Measurements from ENCODE around the gene PTPRA. TPM values are rescaled to one million over a fixed set of nuclear protein-coding genes. Genes with fewer than 3 reads are reported as not detected.
"Not testable (repeated sequence)": the region's sequence is repeated elsewhere in the genome, so short reads cannot be mapped to it uniquely, and the experiment has no call there.

Gene PTPRA
- polyA plus RNA-seq, 3 donors from 2014 or later, result 39.5 to 63.5 (median 60.0) TPM

DNA sequence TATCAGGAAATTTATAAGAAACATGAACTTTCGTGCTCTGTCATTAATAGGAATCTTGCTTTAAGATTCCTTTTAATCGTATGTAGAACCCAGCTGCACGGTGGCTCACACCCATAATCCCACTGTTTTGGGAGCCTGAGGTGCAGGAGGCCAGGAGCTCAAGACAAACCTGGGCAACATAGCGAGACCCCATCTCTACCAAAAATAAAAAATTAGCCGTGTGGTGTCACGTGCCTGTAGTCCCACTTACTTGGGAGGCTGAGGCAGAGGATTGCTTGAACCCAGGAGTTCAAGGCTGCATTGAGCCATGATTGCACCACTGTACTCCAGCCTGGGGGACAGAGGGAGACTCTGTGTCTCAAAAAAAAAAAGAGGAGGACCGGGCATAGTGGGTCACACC, 7.4 kb downstream of the PTPRA start:
- peak overlapping the region in 2 of 6 donors; percentile 38 to 68 for H3K27ac Mint-ChIP-seq

DNA sequence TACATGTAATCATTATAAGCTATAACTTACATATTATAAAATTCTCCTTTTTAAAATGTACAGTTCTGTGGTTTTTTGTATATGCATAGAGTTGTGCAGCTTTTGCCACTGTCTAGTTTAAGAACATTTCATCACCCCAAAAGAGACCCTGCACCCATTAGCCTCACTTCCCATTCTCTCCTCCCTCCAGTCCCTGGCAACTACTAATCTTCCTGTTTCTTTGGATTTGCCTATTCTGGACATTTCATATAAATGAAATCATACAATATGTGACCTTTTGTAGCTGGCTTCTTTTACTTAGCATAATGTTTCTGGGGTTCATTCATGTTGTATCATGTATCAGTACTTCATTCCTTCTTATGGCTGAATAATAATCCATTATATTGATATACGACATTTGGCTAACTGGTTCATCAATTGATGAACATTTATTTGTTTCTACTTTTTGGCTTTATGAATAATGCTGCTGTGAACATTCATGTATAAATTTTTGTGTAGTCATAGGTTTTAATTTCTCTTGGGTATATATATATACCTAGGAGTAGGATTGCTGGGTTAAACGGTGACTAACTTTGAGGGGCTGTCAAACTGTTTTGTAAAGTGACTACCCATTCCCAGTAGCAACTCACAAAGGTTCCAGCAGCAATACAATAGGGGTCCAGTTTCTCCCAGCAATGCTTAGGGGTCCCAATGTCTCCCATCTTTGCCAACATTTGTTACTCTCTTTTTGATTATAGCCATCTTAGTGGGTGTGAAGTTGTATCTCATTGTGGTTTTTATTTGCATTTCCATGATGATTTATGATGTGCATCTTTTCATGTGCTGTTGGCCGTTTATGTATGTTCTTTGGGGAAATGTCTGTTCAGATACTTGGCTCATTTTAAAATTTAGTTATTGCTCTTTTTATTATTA, 10.7 kb downstream of the PTPRA start:
- H3K4me1 Mint-ChIP-seq, result peaks cover 64 to 80% of the 10 kb centered on the region in 2 donors
- peak overlapping the region in 3 of 5 donors; percentile 0 to 44 (median 30) for H3K4me3 Mint-ChIP-seq
- peak overlapping the region in 3 of 6 donors; percentile 43 to 62 (median 56) for H3K27ac Mint-ChIP-seq
- DNase-seq, result no peak
- peaks cover 0 to 2% (median 0%) of the 10 kb centered on the region in 3 donors for H3K27me3 Mint-ChIP-seq (ENCODE audit: low read depth in 3 of 3)
- no peaks in the 10 kb centered on the region for H3K36me3 Mint-ChIP-seq
- H3K9me3 Mint-ChIP-seq, result no peaks in the 10 kb centered on the region

More for the DNA sequence above, 7.4 kb downstream of the PTPRA start:
- Mint-ChIP-seq H3K4me1 (peaks cover 64 to 76% of the 10 kb centered on the region in 2 donors), H3K9me3 (no peaks in the 10 kb centered on the region), H3K4me3 (no peak overlapping the region), H3K36me3 (no peaks in the 10 kb centered on the region), H3K27me3 (ENCODE audit: low read depth in 3 of 3) (peaks cover 0 to 3% (median 0%) of the 10 kb centered on the region in 3 donors)
- DNase-seq, result no peak

DNA sequence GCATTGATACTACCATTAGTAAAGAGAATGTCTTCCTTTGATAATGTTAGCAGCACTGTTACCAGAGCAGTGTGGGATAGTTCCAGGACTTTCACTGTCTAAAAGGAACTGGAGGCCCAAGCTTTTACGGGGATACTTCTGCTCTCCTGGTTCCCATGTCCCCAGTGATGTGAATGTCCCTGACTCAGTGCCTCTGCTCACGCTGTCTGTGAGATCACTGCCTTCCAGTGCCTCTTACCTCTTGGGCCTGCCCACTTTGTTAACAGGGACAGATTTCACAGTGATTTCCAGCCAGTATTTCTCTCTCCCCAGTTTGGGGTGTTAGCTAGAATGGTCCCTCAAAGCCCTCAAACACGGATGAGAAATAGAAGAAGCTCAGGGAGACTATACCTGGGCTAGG, 14.4 kb downstream of the PTPRA start:
- peak overlapping the region in 1 of 6 donors; percentile 1 for H3K27ac Mint-ChIP-seq
- no peak for DNase-seq
- no peaks in the 10 kb centered on the region for H3K36me3 Mint-ChIP-seq
- H3K4me1 Mint-ChIP-seq, result peaks cover 77 to 91% of the 10 kb centered on the region in 2 donors
- H3K27me3 Mint-ChIP-seq (ENCODE audit: low read depth in 3 of 3), result peaks cover 0 to 2% (median 0%) of the 10 kb centered on the region in 3 donors
- H3K9me3 Mint-ChIP-seq, result no peaks in the 10 kb centered on the region
- H3K4me3 Mint-ChIP-seq, result no peak overlapping the region

DNA sequence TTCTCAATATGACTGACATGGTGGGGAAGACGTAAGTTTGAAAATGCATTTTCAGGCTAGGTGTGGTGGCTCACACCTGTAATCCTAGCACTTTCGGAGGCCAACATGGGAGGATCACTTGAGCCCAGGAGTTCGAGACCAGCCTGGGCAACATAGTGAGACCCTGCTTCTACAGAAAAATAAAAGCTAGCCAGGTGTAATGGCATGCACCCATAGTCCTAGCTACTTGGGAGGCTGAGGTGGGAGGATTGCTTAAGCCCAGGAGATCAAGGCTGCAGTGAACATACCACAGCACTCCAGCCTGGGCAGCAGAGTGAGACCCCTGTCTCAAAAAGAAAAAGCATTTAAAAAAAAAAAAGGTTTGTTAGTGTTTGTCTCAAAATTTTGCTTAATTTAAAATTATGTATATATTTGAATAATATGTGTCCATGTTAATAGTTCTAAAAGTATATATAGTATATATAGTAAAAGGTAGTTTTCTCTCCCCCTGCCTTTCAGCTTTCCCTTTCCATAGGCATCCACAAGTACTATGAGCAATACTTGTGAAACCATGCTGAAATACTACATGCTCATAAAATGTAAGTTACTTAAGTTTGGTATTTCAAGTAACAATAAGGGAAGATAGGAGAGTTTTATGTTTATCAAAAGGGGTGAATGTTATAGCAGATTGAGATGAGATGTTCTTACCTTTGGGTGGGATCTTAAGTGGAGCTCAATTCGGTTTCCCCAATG, 15.1 kb downstream of the PTPRA start:
- Mint-ChIP-seq H3K4me3 (no peak overlapping the region), H3K9me3 (no peaks in the 10 kb centered on the region), H3K4me1 (peaks cover 79 to 96% of the 10 kb centered on the region in 2 donors), H3K27ac (peak overlapping the region in 4 of 6 donors; percentile 6 to 58 (median 16)), H3K27me3 (ENCODE audit: low read depth in 3 of 3) (peaks cover 0 to 2% (median 0%) of the 10 kb centered on the region in 3 donors), H3K36me3 (no peaks in the 10 kb centered on the region)
- no peak for DNase-seq

DNA sequence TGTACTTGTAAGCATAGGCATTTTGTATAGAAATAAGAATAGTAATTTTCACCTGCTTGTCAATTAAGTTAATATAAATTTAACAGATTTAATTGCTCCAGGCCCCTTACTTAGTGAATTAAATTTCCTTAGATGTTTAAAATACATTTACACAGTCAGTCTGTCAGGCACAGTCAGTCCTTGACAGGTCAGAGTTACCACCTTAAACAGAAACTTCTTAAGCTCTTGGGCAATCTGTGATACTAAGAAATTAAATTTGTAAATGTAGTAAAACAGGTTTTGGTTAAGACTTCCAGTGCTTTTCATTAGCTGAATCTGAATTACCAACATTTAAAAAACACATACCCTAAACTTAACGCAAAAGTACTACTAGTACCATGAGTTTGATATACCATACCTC, 15.9 kb downstream of the PTPRA start:
- DNase-seq, result no peak
- Mint-ChIP-seq H3K9me3 (no peaks in the 10 kb centered on the region), H3K4me3 (no peak overlapping the region), H3K36me3 (no peaks in the 10 kb centered on the region), H3K4me1 (peaks cover 76 to 96% of the 10 kb centered on the region in 2 donors), H3K27ac (peak overlapping the region in 1 of 6 donors; percentile 42), H3K27me3 (ENCODE audit: low read depth in 3 of 3) (peaks cover 0 to 2% (median 0%) of the 10 kb centered on the region in 3 donors)

DNA sequence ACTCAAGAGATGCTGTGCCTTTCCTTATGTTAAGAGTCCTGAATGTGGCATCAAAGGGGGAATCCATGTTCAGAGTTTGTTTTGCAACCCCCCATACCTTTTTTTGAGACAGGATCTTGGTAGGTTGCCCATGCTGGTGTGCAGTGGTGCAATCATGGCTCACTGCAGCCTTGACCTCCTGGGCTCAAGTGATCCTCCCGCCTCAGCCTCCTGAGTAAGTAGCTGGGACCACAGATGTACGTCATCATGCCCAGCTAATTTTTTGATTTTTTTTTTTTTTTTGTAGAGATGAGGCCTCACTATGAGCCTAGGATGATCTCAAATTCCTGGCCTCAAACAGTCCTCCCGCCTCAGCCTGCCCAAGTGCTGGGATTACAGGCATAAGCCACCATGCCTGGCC, 16.5 kb downstream of the PTPRA start:
- Mint-ChIP-seq H3K4me1 (peaks cover 72 to 93% of the 10 kb centered on the region in 2 donors), H3K27me3 (ENCODE audit: low read depth in 3 of 3) (peaks cover 0 to 2% (median 0%) of the 10 kb centered on the region in 3 donors), H3K9me3 (no peaks in the 10 kb centered on the region), H3K36me3 (no peaks in the 10 kb centered on the region), H3K27ac (peak overlapping the region in 3 of 6 donors; percentile 42 to 69 (median 51)), H3K4me3 (no peak overlapping the region)
- DNase-seq, result no peak

DNA sequence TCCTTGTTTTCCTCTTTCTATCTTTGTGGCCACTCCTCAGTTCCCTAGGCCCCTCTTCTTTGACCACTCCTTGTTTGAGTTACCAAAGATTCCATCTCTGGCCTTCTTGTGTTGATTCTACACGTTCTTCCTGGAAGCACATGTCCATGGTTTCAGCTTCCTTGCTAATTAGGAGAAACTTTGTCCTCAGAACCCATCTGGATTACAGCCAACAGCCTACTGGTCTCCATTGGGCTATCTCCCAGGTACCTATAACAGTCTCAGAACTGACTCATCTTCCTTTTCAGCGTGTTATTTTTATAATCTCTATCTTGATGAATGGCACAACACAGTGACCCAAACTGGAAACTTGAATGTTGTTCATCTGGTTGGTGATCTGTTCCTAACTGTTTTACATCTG, 17.5 kb downstream of the PTPRA start:
- H3K27ac Mint-ChIP-seq, result peak overlapping the region; percentile 3 to 75 (median 51)
- peaks cover 65 to 83% of the 10 kb centered on the region in 2 donors for H3K4me1 Mint-ChIP-seq
- no peaks in the 10 kb centered on the region for H3K9me3 Mint-ChIP-seq
- peak overlapping the region in 1 of 5 donors; percentile 2 for H3K4me3 Mint-ChIP-seq
- H3K27me3 Mint-ChIP-seq (ENCODE audit: low read depth in 3 of 3), result peaks cover 0 to 2% (median 0%) of the 10 kb centered on the region in 3 donors
- H3K36me3 Mint-ChIP-seq, result no peaks in the 10 kb centered on the region
- DNase-seq, result no peak

DNA sequence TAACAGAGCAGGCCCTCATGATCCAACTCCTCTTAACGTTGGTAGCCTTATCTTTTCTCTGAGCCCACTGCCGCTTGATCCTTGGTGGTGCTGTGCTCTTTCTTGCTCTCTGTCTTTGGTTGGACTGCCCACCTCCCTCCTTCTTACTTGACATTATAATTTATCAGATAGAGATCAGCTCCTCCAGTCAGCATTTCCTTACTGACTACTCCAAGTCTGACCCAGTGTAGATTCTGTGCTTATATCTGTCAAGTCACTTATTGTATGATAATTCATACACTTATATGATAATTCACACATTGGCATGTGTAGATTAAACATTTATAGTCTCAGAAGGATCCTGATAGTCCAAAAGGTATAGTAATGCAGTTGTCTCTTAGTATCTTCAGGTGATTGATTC, 18.1 kb downstream of the PTPRA start:
- peaks cover 64 to 80% of the 10 kb centered on the region in 2 donors for H3K4me1 Mint-ChIP-seq

DNA sequence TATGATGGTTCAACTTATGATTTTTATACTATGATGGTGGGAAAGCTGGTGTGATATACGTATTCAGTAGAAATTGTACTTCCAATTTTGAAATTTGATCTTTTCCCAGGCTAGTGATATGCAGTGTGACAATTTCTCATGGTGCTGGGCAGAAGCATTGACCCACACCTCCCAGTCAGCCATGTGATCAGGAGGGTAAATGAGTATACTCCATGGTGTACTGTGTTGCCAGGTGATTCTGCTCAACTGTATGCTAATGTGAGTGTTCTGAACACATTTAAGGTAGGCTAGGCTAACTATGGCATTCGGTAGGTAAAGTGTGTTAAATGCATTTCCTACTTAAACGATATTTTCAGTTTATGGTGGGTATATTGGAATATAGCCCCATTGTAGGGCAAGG, 19.1 kb downstream of the PTPRA start:
- Mint-ChIP-seq H3K27ac (peak overlapping the region in 3 of 6 donors; percentile 2 to 12 (median 6)), H3K36me3 (peaks cover 0 to 5% (median 0%) of the 10 kb centered on the region in 3 donors), H3K9me3 (no peaks in the 10 kb centered on the region), H3K27me3 (ENCODE audit: low read depth in 3 of 3) (peaks cover 0 to 2% (median 0%) of the 10 kb centered on the region in 3 donors), H3K4me3 (peak overlapping the region in 1 of 5 donors; percentile 17), H3K4me1 (peaks cover 68 to 83% of the 10 kb centered on the region in 2 donors)
- DNase-seq, result no peak

More for the DNA sequence above, 18.1 kb downstream of the PTPRA start:
- Mint-ChIP-seq H3K36me3 (peaks cover 0 to 1% (median 0%) of the 10 kb centered on the region in 3 donors), H3K4me3 (peak overlapping the region in 1 of 5 donors; percentile 18), H3K27ac (peak overlapping the region in 4 of 6 donors; percentile 42 to 65 (median 52)), H3K9me3 (no peaks in the 10 kb centered on the region), H3K27me3 (ENCODE audit: low read depth in 3 of 3) (peaks cover 0 to 2% (median 0%) of the 10 kb centered on the region in 3 donors)
- no peak for DNase-seq

DNA sequence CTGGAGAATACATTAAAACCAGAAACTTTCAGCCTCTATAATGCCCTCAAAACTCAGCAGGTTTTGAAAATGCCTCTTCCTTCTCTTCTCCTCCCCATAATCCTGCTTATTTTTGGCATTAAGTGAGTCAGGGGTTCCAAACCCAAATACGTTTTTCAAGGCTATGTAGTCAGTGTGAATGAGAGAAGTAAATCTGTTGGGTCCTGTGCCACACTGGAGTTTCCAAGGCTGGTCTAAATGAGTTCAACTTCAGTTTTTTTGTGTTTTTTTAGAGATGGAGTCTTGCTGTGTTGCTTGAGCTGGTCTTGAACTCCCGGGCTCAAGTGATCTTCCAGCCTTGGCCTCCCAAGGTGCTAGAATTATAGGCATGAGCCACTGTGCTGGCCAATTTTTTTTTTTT, 20.9 kb downstream of the PTPRA start:
- H3K4me1 Mint-ChIP-seq, result peaks cover 63 to 77% of the 10 kb centered on the region in 2 donors
- H3K27ac Mint-ChIP-seq, result peak overlapping the region in 3 of 6 donors; percentile 49 to 71 (median 52)
- peaks cover 0 to 2% (median 0%) of the 10 kb centered on the region in 3 donors for H3K27me3 Mint-ChIP-seq (ENCODE audit: low read depth in 3 of 3)
- DNase-seq, result no peak
- no peaks in the 10 kb centered on the region for H3K9me3 Mint-ChIP-seq
- H3K36me3 Mint-ChIP-seq, result peaks cover 0 to 5% (median 0%) of the 10 kb centered on the region in 3 donors
- H3K4me3 Mint-ChIP-seq, result no peak overlapping the region

DNA sequence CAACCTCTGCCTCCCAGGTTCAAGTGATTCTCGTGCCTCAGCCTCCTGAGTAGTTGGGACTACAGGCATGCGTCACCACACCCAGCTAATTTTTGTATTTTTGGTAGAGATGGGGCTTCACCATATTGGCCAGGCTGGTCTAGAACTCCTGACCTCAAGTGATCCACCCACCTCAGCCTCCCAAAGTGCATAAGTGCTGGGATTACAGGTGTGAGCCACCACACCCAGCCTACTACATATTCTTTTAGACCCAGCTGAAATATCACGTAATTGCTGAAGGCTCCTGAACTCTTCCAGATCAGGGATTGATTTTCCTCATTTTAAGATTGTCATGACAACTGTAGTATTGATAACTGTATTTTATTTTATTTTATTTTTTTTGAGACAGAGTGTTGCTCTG, 21.9 kb downstream of the PTPRA start:
- peaks cover 62 to 77% of the 10 kb centered on the region in 2 donors for H3K4me1 Mint-ChIP-seq
- not testable (repeated sequence) for DNase-seq; H3K27ac Mint-ChIP-seq; H3K36me3 Mint-ChIP-seq; H3K27me3 Mint-ChIP-seq (ENCODE audit: low read depth in 3 of 3); H3K4me3 Mint-ChIP-seq; H3K9me3 Mint-ChIP-seq

DNA sequence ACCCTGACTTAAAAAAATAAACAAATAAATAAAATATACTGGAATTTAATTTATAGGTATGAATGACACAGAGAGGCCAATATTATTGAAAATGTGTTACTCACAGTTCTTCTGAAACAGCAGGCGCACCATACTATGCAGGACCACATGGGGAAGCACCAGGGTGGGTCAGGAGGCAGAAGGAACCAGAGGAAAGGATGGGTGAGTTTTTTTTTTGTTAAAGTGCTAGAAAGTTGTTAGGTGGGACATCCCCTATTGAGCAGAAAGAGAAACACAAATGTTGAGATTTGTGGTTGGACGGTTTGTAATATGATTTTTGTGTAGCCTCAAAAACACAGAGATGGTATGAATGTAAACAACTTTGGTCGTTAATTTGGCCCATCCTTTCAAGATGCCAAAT, 26.0 kb downstream of the PTPRA start:
- Mint-ChIP-seq H3K4me3 (peak overlapping the region in 1 of 5 donors; percentile 53), H3K4me1 (peaks cover 61 to 76% of the 10 kb centered on the region in 2 donors), H3K27me3 (ENCODE audit: low read depth in 3 of 3) (peaks cover 0 to 2% (median 2%) of the 10 kb centered on the region in 3 donors), H3K36me3 (peaks cover 0 to 5% (median 0%) of the 10 kb centered on the region in 3 donors), H3K9me3 (no peaks in the 10 kb centered on the region), H3K27ac (peak overlapping the region in 3 of 6 donors; percentile 0 to 68 (median 30))
- DNase-seq, result peak in 1 of 3 donors; percentile 7

DNA sequence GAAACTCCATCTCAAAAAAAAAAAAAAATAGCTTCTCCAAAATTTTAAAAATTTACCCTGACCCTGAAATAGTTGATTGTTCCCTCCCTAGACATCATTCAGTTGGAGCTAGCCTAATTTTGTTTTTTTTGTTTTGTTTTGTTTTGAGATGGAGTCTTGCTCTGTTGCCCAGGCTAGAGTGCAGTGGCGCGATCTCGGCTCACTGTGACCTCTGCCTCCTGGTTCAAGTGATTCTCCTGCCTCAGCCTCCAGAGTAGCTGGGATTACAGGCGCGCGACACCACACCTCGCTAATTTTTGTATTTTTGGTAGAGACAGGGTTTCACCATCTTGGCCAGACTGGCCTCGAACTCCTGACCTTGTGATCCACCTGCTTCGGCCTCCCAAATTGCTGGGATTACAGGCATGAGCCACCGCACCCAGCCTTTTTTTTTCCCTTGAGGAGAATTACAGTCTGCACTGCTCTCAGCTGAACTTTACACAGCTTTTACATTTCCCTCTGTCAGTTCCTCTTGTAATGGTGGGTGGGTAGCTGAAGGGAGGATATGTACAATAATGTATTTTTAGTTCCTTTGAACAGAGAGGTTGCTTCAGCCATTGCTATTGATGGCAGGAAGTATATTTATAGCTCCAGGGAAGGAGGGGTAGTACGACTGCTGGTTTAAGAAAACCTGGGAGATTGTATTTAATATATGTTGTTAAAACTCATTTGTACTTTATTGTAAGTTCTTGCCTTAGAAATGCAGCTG, 27.7 kb downstream of the PTPRA start:
- peaks cover 0 to 5% (median 0%) of the 10 kb centered on the region in 3 donors for H3K36me3 Mint-ChIP-seq
- peak overlapping the region in 4 of 6 donors; percentile 52 to 66 (median 62) for H3K27ac Mint-ChIP-seq
- H3K4me3 Mint-ChIP-seq, result peak overlapping the region; percentile 0 to 39 (median 15)
- H3K27me3 Mint-ChIP-seq (ENCODE audit: low read depth in 3 of 3), result peaks cover 0 to 2% (median 2%) of the 10 kb centered on the region in 3 donors
- H3K9me3 Mint-ChIP-seq, result no peaks in the 10 kb centered on the region
- peaks cover 60 to 90% of the 10 kb centered on the region in 2 donors for H3K4me1 Mint-ChIP-seq
- no peak for DNase-seq

Data from immature natural killer cell (primary cell).